IMR-90 (cell line): Measurements from ENCODE around the gene WDR27. TPM values are rescaled to one million over a fixed set of nuclear protein-coding genes. Genes with fewer than 3 reads are reported as not detected.

Source experiments
- ATAC-seq: fragments of 200-7000 bp; cut with Tn5 transposase; 2 replicates; pipeline ENCODE4 v1.9.1; 2020; ENCODE audit warnings: low read depth, mild to moderate bottlenecking, moderate library complexity
- BruUV-seq: library from RNA; stranded (reverse); fragments of 400-500 nt; replicated peaks from 2 replicates; lab custom pipeline; 2021; lab: Mats Ljungman, UMichigan
- CTCF ChIA-PET: fragments of 300-600 bp; formaldehyde crosslinking; extraction: SDS; loops from one replicate; lab custom pipeline; 2021; ENCODE audit warnings: antibody characterized with exemption; lab: Yijun Ruan, JAX
- POLR2A ChIA-PET: fragments of 300-600 bp; sonication (Branson Sonifier 250); formaldehyde crosslinking; loops from one replicate; lab custom pipeline; 2022; ENCODE audit warnings: antibody characterized with exemption; ENCODE audit not compliant: unreplicated experiment; lab: Charles Lee
- DNase-seq: peaks from one replicate; pipeline ENCODE4 v3.0.0; 2013
- H2AFZ ChIP-seq: replicated peaks from 2 replicates; pipeline ENCODE3; 2013; ENCODE audit warnings: low read length, mild to moderate bottlenecking; ENCODE audit not compliant: poor library complexity
- H2AK5ac ChIP-seq: 2 replicates; pipeline ENCODE4 v1.6.1; 2013; ENCODE audit warnings: low read depth, low read length, inconsistent platforms
- H2AK9ac ChIP-seq: replicated peaks from 2 replicates; pipeline ENCODE3; 2013; ENCODE audit warnings: mild to moderate bottlenecking, low read depth, low read length, moderate library complexity; ENCODE audit not compliant: poor library complexity
- H2BK120ac ChIP-seq: 2 replicates; pipeline ENCODE4 v1.6.1; 2013; ENCODE audit warnings: low read depth, low read length, inconsistent platforms
- H2BK15ac ChIP-seq: 3 replicates; pipeline ENCODE4 v1.6.1; 2013; ENCODE audit warnings: low read depth, low read length, inconsistent platforms
- H2BK20ac ChIP-seq: 2 replicates; pipeline ENCODE4 v1.6.1; 2013; ENCODE audit warnings: low read depth, mild to moderate bottlenecking, inconsistent platforms, low read length, moderate library complexity
- H2BK5ac ChIP-seq: 2 replicates; pipeline ENCODE4 v1.6.1; 2013; ENCODE audit warnings: mild to moderate bottlenecking, low read depth, low read length, inconsistent platforms; ENCODE audit not compliant: poor library complexity, severe bottlenecking
- H3K14ac ChIP-seq: replicated peaks from 2 replicates; pipeline ENCODE4 v1.6.1; 2013; ENCODE audit warnings: low read depth, low read length, inconsistent platforms
- H3K18ac ChIP-seq: 2 replicates; pipeline ENCODE4 v1.6.1; 2013; ENCODE audit warnings: low read depth, low read length, control low read depth
- H3K23ac ChIP-seq: 2 replicates; pipeline ENCODE4 v1.6.1; 2013; ENCODE audit warnings: low read depth, low read length, inconsistent platforms
- H3K27ac ChIP-seq: 2 replicates; pipeline ENCODE4 v1.5.1; 2013; ENCODE audit warnings: mild to moderate bottlenecking, control low read depth, low read length; ENCODE audit not compliant: insufficient read depth
- H3K27me3 ChIP-seq: 2 replicates; pipeline ENCODE4 v1.6.1; 2013; ENCODE audit warnings: low read length; ENCODE audit not compliant: control insufficient read depth, insufficient read depth
- H3K36me3 ChIP-seq: 2 replicates; pipeline ENCODE4 v1.6.1; 2013; ENCODE audit warnings: low read length, mixed read lengths; ENCODE audit not compliant: control insufficient read depth, insufficient read depth
- H3K4ac ChIP-seq: 2 replicates; pipeline ENCODE4 v1.6.1; 2013; ENCODE audit warnings: low read depth, low read length, inconsistent platforms
- H3K4me1 ChIP-seq: 2 replicates; pipeline ENCODE4 v1.6.1; 2013; ENCODE audit warnings: low read length, mixed read lengths; ENCODE audit not compliant: control insufficient read depth, insufficient read depth
- H3K4me2 ChIP-seq: 2 replicates; pipeline ENCODE4 v1.6.1; 2013; ENCODE audit warnings: low read depth, mild to moderate bottlenecking, control low read depth, low read length, moderate library complexity
- H3K4me3 ChIP-seq: 2 replicates; pipeline ENCODE4 v1.5.1; 2013; ENCODE audit warnings: low read depth, mild to moderate bottlenecking, control low read depth, low read length, moderate library complexity; ENCODE audit not compliant: insufficient read depth
- H3K56ac ChIP-seq: 2 replicates; pipeline ENCODE4 v1.6.1; 2013; ENCODE audit warnings: low read length, inconsistent platforms; ENCODE audit not compliant: insufficient read depth; ENCODE audit errors: extremely low read depth
- H3K79me1 ChIP-seq, 2 experiments: 2 replicates each; pipeline ENCODE4 v1.6.1; 2013; ENCODE audit warnings: low read length in 2 of 2, inconsistent platforms in 1 of 2, low read depth in 1 of 2
- H3K9ac ChIP-seq: 2 replicates; pipeline ENCODE4 v1.6.1; 2013; ENCODE audit warnings: low read depth, low read length, control low read depth
- H3K9me1 ChIP-seq: 2 replicates; pipeline ENCODE4 v1.6.1; 2013; ENCODE audit warnings: low read length, inconsistent platforms; ENCODE audit not compliant: insufficient read depth
- H3K9me3 ChIP-seq: 2 replicates; pipeline ENCODE4 v1.6.1; 2013; ENCODE audit warnings: low read length; ENCODE audit not compliant: control insufficient read depth, insufficient read depth
- H4K20me1 ChIP-seq: 2 replicates; pipeline ENCODE4 v1.6.1; 2013; ENCODE audit warnings: low read length, inconsistent platforms; ENCODE audit not compliant: insufficient read depth
- H4K5ac ChIP-seq: 2 replicates; pipeline ENCODE4 v1.6.1; 2013; ENCODE audit warnings: mild to moderate bottlenecking, low read depth, low read length, control low read depth
- H4K8ac ChIP-seq, 2 experiments: 2 replicates each; pipeline ENCODE4 v1.6.1; 2013; ENCODE audit warnings: low read depth in 2 of 2, low read length in 2 of 2, control low read depth in 1 of 2, inconsistent platforms in 1 of 2
- H4K91ac ChIP-seq: 2 replicates; pipeline ENCODE4 v1.6.1; 2013; ENCODE audit warnings: low read depth, low read length, inconsistent platforms; ENCODE audit not compliant: insufficient read depth
- BHLHE40 ChIP-seq: fragments of 150-350 bp; IDR thresholded peaks from 2 replicates; pipeline ENCODE4 v1.6.1; 2016; ENCODE audit warnings: mild to moderate bottlenecking, low read depth, low read length
- MAFK ChIP-seq: IDR thresholded peaks from 2 replicates; pipeline ENCODE4 v1.6.1; 2012; ENCODE audit warnings: low read depth, low read length, improper control_type of control experiment
- SMC3 ChIP-seq: fragments of 150-350 bp; IDR thresholded peaks from 2 replicates; pipeline ENCODE4 v1.6.1; 2016; ENCODE audit warnings: low read depth, mild to moderate bottlenecking, antibody characterized with exemption, low read length, moderate library complexity
- WGBS, 2 experiments: methylation state at CpG; one replicate each; pipeline versions ENCODE4 v1.1.5 to v1.1.7; 2013; ENCODE audit warnings: missing lambda C conversion rate in 2 of 2; ENCODE audit not compliant: insufficient read length in 1 of 2; ENCODE audit errors: extremely low coverage in 2 of 2; 5-methylcytosine and 5-hydroxymethylcytosine counted together
- dilution Hi-C: fragments of 300-500 bp; cut with HindIII; formaldehyde crosslinking; loops from one replicate; pipeline ENCODE4 v1.14.3; 2018; ENCODE audit warnings: low sequenced_read_pairs; ENCODE audit not compliant: unreplicated experiment
- in situ Hi-C: fragments of 300-500 bp; cut with MboI; formaldehyde crosslinking; loops from 3 replicates; pipeline ENCODE4 v1.14.3; 2019; ENCODE audit warnings: low sequenced_read_pairs, inconsistent platforms, mixed read lengths
- intact Hi-C: fragments of 100-400 bp; cut with micrococcal nuclease; formaldehyde crosslinking; loops from 2 replicates; pipeline ENCODE4 v1.10.0; 2022
- polyA plus RNA-seq, 3 experiments: library from polyadenylated mRNA; depleted of rRNA; stranded (reverse); fragments of >200 nt; gene quantifications; 2 replicates each; pipeline ENCODE4 v1.2.3, GENCODE V29; 2012; ENCODE audit warnings: low replicate concordance in 1 of 3
- total RNA-seq: library from RNA; depleted of rRNA; stranded (reverse); fragments of >200 nt; gene quantifications from 2 replicates; pipeline ENCODE4 v1.2.3, GENCODE V29; 2012
- TF ChIP-seq, protein P1 (sequence below): fragments of 150-350 bp; IDR thresholded peaks from 2 replicates; pipeline ENCODE4 v1.6.1; 2016; ENCODE audit warnings: low read depth, mild to moderate bottlenecking, low read length, moderate library complexity, borderline replicate concordance

WDR27 gene
- total and polyA plus RNA-seq, 2 of the 4 experiments (the other 2 are of a cell fraction), result 7.0 to 18.5 TPM

DNA sequence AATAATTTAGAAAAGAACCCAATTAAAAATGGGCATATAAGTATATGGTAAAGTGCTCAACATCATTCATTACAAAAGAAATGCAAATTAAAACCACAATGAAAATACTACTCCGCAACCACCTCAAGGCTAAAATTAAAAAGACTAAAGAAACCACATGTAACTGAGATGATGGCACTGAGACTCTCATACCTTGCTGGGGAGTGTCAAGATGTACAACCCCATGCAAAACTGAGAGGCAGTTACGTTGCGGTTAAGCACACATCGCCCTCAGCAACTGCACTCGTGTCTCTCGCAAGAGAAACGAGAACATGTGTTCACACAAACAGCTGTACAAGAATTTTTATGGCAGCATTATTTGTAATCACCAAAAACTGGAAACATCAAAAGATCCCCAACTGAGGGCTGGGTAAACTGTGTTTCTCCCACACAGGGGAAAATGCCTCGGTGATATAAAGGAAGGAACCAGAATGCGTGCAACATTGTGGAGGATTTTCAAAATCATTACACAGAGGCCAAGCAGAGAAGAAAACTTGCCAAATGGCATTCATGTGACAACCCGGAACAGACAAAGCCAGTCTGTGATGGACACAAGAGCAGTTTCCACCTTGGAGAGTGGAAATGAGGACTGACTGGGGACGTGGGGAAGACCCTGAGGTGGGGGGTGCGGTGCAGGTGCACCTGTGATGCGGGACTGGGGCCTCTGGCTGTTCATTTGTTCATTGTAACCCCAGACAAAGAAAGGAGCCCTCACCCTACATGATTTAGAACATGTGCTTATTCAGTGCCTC is 144.9 kb downstream of the WDR27 start (continued):
- no peak for TF ChIP-seq BHLHE40

DNA sequence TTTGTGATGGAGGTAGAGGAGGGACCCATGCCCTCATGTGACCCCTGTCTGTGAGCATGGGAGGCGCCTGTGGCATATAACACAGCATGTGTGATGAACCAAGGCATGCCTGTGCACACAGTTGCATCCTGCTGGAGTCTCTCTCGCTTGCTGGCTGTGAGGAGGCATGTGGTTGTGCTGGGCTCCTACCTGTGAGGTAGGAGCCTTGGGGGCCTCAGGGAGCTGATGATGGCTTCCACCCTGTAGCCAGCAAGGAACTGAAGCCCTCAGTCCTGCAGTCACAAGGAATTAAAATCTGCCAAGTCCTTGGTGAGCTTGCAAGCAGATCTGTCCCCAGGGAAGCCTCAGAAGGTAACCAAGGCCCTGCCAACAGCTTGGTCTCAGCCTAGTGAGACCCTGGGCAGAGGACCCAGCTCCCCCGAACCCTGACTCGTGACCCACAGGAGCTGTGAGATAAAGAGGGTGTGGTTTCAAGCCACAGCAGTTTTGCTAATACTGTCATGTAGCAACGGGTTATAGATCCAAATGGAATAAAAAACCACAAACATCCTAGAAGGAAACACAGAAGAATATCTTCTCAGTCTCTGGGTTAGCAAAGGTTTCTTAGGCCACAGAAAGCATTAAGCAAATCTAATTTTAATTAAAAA is 145.7 kb downstream of the WDR27 start:
- H4K8ac ChIP-seq, result no peak overlapping the region
- in situ Hi-C loops (no loop called here), dilution Hi-C loops (no loop called here), intact Hi-C loops (no loop called here)
- H3K9me1 ChIP-seq, result peaks cover 3% of the 10 kb centered on the region; the same call in 1 of the 2 replicates
- H2AFZ ChIP-seq, result no peak overlapping the region
- H3K9me3 ChIP-seq, result no peaks in the 10 kb centered on the region
- no peaks in the 10 kb centered on the region for H4K20me1 ChIP-seq
- no peak overlapping the region for H3K4ac ChIP-seq
- DNase-seq (no peak), ATAC-seq (no peak)
- no peak overlapping the region for H4K91ac ChIP-seq
- H3K14ac ChIP-seq, result no peak overlapping the region
- H3K36me3 ChIP-seq, result no peaks in the 10 kb centered on the region
- no peaks in the 10 kb centered on the region for H3K27me3 ChIP-seq
- no peak overlapping the region for H3K23ac ChIP-seq
- no peak overlapping the region for H2BK5ac ChIP-seq
- H3K27ac ChIP-seq, result no peak overlapping the region
- ChIA-PET CTCF (no interaction called here), POLR2A (no interaction called here)
- H3K4me3 ChIP-seq, result no peak overlapping the region
- H3K4me2 ChIP-seq, result no peak overlapping the region
- WGBS, 2 experiments, result no CpG with 5 or more reads among the region's 5 CpGs
- no peak overlapping the region for H2AK9ac ChIP-seq
- H3K9ac ChIP-seq, result no peak overlapping the region
- no peaks in the 10 kb centered on the region for H3K79me1 ChIP-seq
- H2BK20ac ChIP-seq, result no peak overlapping the region
- no peak overlapping the region for H3K18ac ChIP-seq
- no peak overlapping the region for H4K5ac ChIP-seq
- H2BK15ac ChIP-seq, result no peak overlapping the region
- TF ChIP-seq MAFK (no peak), BHLHE40 (no peak), SMC3 (no peak)
- TF ChIP-seq, protein P1, sequence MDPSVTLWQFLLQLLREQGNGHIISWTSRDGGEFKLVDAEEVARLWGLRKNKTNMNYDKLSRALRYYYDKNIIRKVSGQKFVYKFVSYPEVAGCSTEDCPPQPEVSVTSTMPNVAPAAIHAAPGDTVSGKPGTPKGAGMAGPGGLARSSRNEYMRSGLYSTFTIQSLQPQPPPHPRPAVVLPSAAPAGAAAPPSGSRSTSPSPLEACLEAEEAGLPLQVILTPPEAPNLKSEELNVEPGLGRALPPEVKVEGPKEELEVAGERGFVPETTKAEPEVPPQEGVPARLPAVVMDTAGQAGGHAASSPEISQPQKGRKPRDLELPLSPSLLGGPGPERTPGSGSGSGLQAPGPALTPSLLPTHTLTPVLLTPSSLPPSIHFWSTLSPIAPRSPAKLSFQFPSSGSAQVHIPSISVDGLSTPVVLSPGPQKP, result no peak
- no TSS peak for BruUV-seq
- H3K4me1 ChIP-seq, result peaks cover 2% of the 10 kb centered on the region; the same call in 1 of the 2 replicates
- no peak overlapping the region for H3K56ac ChIP-seq
- H2AK5ac ChIP-seq, result no peak overlapping the region
- no peak overlapping the region for H2BK120ac ChIP-seq
